GM20000 (cell line): ENCODE results near the gene CYP4A11.
"Not testable (repeated sequence)": the region's sequence is repeated elsewhere in the genome, so short reads cannot be mapped to it uniquely, and the experiment has no call there.

Experiments
- DNase-seq: peaks from one replicate; pipeline ENCODE4 v3.0.0; 2012; ENCODE audit warnings: low spot score
- CTCF ChIP-seq: IDR thresholded peaks from 2 replicates; pipeline ENCODE4 v1.5.1; 2012; ENCODE audit warnings: mild to moderate bottlenecking, control low read depth; ENCODE audit errors: extremely low read depth, missing control alignments

Gene CYP4A11

DNA sequence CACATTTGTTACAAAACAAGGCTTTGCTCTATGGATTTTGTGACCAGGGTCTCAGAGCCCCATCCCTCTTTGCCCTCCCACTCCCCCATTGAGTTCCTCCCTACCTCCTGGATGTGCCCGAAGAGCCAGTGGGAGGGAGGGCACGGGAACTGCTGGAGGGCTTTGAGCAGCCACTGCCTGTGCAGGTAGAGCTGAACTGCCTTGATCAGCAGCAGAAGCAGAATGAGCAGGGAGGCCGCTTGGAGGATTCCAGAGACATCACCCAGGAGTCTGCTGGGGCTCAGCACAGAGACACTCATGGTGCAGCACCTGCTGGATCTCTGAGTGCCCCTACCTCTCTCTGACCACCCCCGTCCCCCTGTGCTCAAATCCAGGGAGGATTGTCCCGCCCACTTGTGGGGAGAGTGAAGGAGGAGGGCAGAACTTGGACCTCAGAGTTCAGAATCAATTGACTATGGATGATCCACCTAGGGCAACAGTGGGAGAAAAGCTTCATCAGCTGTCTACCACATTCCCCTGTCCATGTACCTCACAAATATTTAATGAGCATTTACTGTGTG, at the start of gene CYP4A11:
Gene CYP4A11 (minus strand): TSS at position 342 of the 560 bp plus-strand sequence. CDS start 43 bp downstream, at position 299.
- DNase-seq, result no peak
- TF ChIP-seq CTCF, result no peak

DNA sequence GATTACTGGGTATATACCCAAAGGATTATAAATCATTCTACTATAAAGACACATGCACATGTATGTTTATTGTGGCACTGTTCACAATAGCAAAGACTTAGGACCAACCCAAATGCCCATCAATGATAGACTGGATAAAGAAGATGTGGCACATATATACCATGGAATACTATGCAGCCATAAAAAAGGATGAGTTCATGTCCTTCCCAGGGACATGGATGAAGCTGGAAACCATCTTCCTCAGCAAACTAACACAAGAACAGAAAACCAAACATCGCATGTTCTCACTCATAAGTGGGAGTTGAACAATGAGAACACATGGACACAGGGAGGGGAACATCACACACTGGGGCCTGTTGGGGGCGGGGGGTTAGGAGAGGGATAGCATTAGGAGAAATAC, 49.3 kb upstream of the CYP4A11 start:
- DNase-seq, result not testable (repeated sequence)

GRCh38 chr1:46983830-46984586, 42.7 kb upstream of the CYP4A11 start:
- DNase-seq, result no peak
- TF ChIP-seq CTCF, result no peak

DNA sequence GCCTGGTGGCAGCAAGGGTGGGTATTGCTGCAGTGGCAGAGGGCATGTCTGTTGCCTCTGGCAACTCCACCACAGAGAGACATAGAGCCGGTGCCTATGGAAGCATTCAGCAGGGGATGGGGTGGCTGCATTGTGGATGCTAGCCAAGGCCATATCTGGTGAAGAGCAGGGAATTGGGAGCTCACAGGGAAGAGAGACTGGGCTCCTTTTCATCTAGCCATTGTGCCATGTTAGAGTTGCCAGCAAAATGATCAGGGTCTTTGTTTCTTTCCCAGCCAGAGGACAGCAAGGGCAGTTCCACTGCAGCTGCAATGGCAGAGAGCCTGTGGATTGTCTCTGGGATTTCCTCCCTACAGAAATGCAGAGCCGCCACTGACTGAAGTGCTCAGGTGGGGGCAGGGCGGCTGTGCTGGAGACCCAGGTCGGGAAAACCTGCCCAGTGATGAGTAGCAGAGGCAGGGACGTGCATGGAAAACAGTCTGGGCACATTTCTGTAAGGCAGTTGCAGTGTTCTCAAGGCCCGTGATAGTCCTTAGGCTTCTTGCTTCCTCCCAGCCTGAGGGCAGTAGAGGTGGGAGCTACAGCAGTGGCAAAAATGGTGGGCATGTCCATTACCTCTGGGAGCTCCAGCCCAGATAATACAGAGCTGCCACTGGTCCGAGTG, 42.0 kb upstream of the CYP4A11 start:
- DNase-seq, result no peak

GRCh38 chr1:46969014-46969619, 27.8 kb upstream of the CYP4A11 start:
- no peak for TF ChIP-seq CTCF
- DNase-seq, result no peak

More for the DNA sequence above, 42.0 kb upstream of the CYP4A11 start:
- no peak for TF ChIP-seq CTCF

DNA sequence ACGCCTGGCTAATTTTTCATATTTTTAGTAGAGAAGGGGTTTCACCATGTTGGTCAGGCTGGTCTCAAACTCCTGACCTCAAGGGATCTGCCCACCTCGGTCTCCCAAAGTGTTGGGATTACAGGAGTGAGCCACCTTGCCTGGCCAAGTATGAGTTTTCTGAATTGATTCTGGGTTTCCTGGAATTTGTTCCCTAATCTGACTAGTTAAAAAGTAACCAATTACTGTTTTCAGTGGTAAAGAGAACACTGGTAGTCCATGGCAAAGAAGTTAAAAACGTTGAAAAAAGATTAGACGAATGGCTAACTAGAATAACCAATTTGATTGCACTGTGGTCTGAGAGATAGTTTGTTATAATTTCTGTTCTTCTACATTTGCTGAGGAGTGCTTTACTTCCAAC, 21.0 kb upstream of the CYP4A11 start:
- DNase-seq, result not testable (repeated sequence)

DNA sequence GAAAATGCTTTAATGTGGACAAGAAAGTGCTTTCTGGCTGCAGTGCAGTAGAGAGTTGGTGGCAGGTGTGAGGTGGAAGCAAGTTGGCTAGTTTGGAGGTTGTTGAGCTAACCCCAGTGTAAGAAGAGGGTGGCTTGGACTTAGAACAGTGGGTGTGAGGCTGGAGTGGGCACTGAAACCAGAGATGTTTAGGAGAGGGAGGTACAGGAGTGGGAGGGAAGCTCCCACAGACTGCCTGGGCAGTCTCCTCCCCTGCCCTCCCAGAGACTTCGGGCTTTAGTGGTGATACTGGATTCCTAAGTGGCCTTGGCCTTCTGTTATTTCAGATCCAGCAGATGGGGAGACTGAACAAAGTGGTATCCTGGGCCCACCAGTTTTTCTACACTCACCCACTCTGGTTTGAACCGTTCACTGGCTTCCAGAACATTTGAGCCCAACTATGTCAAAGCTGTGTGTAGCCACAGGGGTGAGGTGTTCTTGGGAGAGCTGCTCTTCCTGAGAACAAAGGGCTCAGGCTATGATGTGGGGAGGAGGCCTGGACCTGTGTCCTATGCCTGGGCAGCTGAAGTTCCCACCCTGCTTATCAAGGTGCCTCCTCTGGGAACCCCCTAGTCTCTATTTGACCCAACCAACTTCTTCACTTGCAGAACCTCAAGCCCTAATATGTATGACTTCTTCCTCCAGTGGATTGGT, 19.9 kb upstream of the CYP4A11 start:
- no peak for DNase-seq
- no peak for TF ChIP-seq CTCF

DNA sequence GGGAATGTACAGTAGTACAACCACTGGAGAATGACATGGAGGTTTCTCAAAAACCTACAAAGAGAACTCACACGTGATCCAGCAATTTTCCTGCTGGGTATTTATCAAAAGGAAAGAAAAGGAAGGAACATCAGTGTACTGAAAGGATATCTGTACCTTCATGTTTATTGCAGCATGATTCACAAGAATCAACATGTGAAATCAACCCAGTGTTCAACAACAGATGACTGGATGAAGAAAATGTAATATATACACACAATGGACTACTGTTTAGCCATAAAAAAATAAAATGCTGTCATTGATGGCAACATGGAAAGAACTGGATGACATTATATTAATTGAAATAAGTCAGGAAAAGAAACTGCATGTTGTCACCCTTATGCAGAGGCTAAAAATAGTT, 19.0 kb upstream of the CYP4A11 start:
- TF ChIP-seq CTCF, result no peak
- no peak for DNase-seq

GRCh38 chr1:46955116-46955515, 13.8 kb upstream of the CYP4A11 start:
- not testable (repeated sequence) for DNase-seq

DNA sequence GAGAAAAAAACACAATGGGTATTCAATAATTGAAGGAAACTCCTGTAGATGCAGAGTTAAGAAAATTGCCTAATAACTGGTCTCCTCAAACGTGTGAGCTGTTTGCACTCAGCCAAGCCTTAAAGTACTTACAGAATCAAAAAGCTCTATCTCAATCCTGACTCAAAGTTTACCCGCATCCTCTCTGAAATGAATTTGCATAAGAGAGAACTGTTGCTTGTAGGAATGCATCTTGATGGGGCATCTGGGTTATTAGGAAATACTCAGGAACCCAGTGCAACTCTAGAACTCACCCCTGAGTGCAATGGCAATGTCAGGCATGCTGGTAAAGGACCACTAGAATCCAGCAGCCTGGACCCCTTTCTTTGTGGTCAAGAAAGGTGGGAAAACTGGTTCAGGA, 12.6 kb upstream of the CYP4A11 start:
- not testable (repeated sequence) for DNase-seq

DNA sequence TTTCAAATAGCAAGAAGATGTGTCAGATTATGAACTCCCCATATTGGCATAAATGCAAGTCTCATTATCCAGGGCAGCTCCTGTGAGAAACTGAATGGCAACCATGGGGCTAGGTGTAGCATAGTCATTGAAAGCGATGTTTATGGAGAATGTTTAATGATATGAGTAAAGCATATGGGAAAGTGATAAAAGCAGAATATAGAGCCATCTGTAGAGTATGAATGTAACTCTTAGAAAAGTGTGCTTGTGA, 8.1 kb upstream of the CYP4A11 start:
- DNase-seq, result not testable (repeated sequence)
